ENCODE results near the gene NPR1. TPM values are rescaled to one million over a fixed set of nuclear protein-coding genes. Genes with fewer than 3 reads are reported as not detected.
A peak's percentile ranks its signal among the peaks of the same experiment; 100 is the strongest.

The NPR1 gene
- total RNA-seq, 1 experiment from 2014 or later: 16.5 TPM

DNA sequence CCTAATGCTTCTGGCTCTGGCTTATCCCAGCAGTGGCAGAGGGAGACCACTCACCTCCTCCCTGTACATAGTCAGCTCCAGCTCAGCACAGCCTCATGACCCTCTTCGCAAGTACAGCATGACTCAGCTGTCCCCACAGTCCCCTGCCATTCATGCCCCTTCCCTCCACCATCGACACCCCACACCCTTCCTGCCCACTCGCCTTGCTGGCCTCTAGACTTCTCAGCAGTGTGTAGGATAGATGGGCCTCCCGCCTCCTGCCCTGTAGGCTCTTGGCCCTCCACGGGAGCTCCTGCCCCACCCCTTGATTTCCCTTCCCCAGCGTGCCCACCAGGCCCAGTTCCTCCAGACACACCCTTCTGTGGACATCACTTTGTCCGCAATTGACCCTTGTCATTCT is 9.8 kb downstream of the NPR1 start:
- no peak for ATAC-seq
- TF ChIP-seq, protein P1, sequence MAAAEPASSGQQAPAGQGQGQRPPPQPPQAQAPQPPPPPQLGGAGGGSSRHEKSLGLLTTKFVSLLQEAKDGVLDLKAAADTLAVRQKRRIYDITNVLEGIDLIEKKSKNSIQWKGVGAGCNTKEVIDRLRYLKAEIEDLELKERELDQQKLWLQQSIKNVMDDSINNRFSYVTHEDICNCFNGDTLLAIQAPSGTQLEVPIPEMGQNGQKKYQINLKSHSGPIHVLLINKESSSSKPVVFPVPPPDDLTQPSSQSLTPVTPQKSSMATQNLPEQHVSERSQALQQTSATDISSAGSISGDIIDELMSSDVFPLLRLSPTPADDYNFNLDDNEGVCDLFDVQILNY (CRISPR knock-in tag; IDR thresholded peaks at IDR 0.05): no peak
- Mint-ChIP-seq H3K4me1 (peaks cover 3% of the 10 kb centered on the region), H3K36me3 (peaks cover 5% of the 10 kb centered on the region), H3K9me3 (no peaks in the 10 kb centered on the region), H3K27ac (peak overlapping the region; percentile 64; the same call in 1 of the 2 replicates), H3K27me3 (ENCODE audit: low read depth) (no peaks in the 10 kb centered on the region), H3K4me3 (no peak overlapping the region)
- DNase-seq (ENCODE audit: low spot score): no peak
- ChIA-PET POLR2A (no interaction called here), CTCF (interaction anchor here (2.5 kb wide), 1 partner anchor 10 kb away, joined by 5 read pairs; no protein-coding TSS in a partner anchor)

DNA sequence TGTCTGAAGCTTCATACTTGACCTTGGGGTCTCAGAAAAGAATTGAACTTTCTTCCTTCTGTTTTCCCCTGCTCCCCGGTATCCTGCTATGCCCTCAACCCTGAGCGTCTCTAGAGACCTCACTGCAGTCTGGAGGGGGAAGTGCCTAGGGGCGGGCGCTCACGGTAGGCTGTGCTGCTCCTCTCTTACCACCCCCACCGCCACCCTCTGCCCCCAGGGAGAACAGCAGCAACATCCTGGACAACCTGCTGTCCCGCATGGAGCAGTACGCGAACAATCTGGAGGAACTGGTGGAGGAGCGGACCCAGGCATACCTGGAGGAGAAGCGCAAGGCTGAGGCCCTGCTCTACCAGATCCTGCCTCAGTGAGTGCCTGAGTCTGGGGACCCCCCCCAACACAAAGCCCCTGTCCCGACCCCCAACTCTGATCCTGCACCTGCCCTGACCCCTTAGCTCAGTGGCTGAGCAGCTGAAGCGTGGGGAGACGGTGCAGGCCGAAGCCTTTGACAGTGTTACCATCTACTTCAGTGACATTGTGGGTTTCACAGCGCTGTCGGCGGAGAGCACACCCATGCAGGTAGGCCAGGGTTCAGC is 10.3 kb downstream of the NPR1 start:
- Mint-ChIP-seq H3K4me3 (no peak overlapping the region), H3K27ac (peak overlapping the region; percentile 64), H3K9me3 (no peaks in the 10 kb centered on the region), H3K27me3 (ENCODE audit: low read depth) (no peaks in the 10 kb centered on the region), H3K36me3 (peaks cover 5% of the 10 kb centered on the region), H3K4me1 (peaks cover 3% of the 10 kb centered on the region)
- ATAC-seq (no peak), DNase-seq (ENCODE audit: low spot score) (no peak)
- POLR2A ChIA-PET: no interaction called here
- CTCF ChIA-PET: no interaction called here
- TF ChIP-seq PRRX2 (CRISPR knock-in tag; IDR thresholded peaks at IDR 0.05) (no peak), NR3C1 (CRISPR knock-in tag; conservative IDR thresholded peaks at IDR 0.05; ENCODE audit: low read depth) (no peak), ZBTB43 (CRISPR knock-in tag; IDR thresholded peaks at IDR 0.05) (no peak), FOXP1 (CRISPR knock-in tag; IDR thresholded peaks at IDR 0.05; ENCODE audit: borderline replicate concordance) (no peak), IRF1 (CRISPR knock-in tag; IDR thresholded peaks at IDR 0.05) (no peak), FOXP4 (CRISPR knock-in tag; IDR thresholded peaks at IDR 0.05) (no peak), SOX15 (CRISPR knock-in tag; IDR thresholded peaks at IDR 0.05) (no peak), HMGXB4 (CRISPR knock-in tag; IDR thresholded peaks at IDR 0.05) (no peak)
- TF ChIP-seq, protein P2, sequence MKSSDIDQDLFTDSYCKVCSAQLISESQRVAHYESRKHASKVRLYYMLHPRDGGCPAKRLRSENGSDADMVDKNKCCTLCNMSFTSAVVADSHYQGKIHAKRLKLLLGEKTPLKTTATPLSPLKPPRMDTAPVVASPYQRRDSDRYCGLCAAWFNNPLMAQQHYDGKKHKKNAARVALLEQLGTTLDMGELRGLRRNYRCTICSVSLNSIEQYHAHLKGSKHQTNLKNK (CRISPR knock-in tag; IDR thresholded peaks at IDR 0.05): no peak
- TF ChIP-seq, protein P3, sequence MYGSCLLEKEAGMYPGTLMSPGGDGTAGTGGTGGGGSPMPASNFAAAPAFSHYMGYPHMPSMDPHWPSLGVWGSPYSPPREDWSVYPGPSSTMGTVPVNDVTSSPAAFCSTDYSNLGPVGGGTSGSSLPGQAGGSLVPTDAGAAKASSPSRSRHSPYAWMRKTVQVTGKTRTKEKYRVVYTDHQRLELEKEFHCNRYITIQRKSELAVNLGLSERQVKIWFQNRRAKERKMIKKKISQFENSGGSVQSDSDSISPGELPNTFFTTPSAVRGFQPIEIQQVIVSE (CRISPR knock-in tag; IDR thresholded peaks at IDR 0.05; ENCODE audit: borderline replicate concordance): no peak

DNA sequence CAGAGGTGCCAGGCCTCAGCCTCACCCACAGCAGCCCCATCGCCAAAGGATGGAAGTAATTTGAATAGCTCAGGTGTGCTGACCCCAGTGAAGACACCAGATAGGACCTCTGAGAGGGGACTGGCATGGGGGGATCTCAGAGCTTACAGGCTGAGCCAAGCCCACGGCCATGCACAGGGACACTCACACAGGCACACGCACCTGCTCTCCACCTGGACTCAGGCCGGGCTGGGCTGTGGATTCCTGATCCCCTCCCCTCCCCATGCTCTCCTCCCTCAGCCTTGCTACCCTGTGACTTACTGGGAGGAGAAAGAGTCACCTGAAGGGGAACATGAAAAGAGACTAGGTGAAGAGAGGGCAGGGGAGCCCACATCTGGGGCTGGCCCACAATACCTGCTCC is 15.0 kb downstream of the NPR1 start:
- H3K36me3 Mint-ChIP-seq: peaks cover 2% of the 10 kb centered on the region
- H3K4me3 Mint-ChIP-seq: no peak overlapping the region
- ATAC-seq: no peak
- H3K4me1 Mint-ChIP-seq: peaks cover 19% of the 10 kb centered on the region
- ChIA-PET POLR2A (no interaction called here), CTCF (no interaction called here)
- no peak overlapping the region; the same call in 1 of the 2 replicates for H3K27ac Mint-ChIP-seq
- H3K9me3 Mint-ChIP-seq: no peaks in the 10 kb centered on the region
- DNase-seq (ENCODE audit: low spot score): no peak
- H3K27me3 Mint-ChIP-seq (ENCODE audit: low read depth): no peaks in the 10 kb centered on the region
- no peak for TF ChIP-seq IRF2 (CRISPR knock-in tag; IDR thresholded peaks at IDR 0.05; ENCODE audit: borderline replicate concordance, low read depth)
- no peak for TF ChIP-seq CREM (CRISPR knock-in tag; IDR thresholded peaks at IDR 0.05)
- TF ChIP-seq TP53 (CRISPR knock-in tag; IDR thresholded peaks at IDR 0.05): no peak
- no peak for TF ChIP-seq ZNF671 (CRISPR knock-in tag; IDR thresholded peaks at IDR 0.05)
- no peak for TF ChIP-seq RORB (CRISPR knock-in tag; IDR thresholded peaks at IDR 0.05)
- TF ChIP-seq, protein P4, sequence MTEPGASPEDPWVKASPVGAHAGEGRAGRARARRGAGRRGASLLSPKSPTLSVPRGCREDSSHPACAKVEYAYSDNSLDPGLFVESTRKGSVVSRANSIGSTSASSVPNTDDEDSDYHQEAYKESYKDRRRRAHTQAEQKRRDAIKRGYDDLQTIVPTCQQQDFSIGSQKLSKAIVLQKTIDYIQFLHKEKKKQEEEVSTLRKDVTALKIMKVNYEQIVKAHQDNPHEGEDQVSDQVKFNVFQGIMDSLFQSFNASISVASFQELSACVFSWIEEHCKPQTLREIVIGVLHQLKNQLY (CRISPR knock-in tag; IDR thresholded peaks at IDR 0.05): no peak
- no peak for TF ChIP-seq ZNF416 (CRISPR knock-in tag; IDR thresholded peaks at IDR 0.05)
